Keratinocyte (primary cell): ENCODE results near the gene KLK15.

Experiments used
- EZH2 ChIP-seq: IDR thresholded peaks from one replicate; pipeline ENCODE4 v1.6.1; 2012; ENCODE audit warnings: inconsistent platforms, mild to moderate bottlenecking, low read length, moderate library complexity
- TF ChIP-seq, protein P1 (sequence below), 3 experiments: IDR thresholded peaks in 1 of 3; conservative IDR thresholded peaks in 1 of 3; optimal IDR thresholded peaks in 1 of 3; 2 replicates in 2 of 3; 3 replicates in 1 of 3; pipeline versions ENCODE3 to v1.5.1; 2011; ENCODE audit warnings: low read length in 3 of 3, mild to moderate bottlenecking in 3 of 3, moderate library complexity in 2 of 3, control low read depth in 1 of 3, inconsistent platforms in 1 of 3; ENCODE audit not compliant: insufficient read depth in 2 of 3; ENCODE audit errors: extremely low read depth in 1 of 3

DNA sequence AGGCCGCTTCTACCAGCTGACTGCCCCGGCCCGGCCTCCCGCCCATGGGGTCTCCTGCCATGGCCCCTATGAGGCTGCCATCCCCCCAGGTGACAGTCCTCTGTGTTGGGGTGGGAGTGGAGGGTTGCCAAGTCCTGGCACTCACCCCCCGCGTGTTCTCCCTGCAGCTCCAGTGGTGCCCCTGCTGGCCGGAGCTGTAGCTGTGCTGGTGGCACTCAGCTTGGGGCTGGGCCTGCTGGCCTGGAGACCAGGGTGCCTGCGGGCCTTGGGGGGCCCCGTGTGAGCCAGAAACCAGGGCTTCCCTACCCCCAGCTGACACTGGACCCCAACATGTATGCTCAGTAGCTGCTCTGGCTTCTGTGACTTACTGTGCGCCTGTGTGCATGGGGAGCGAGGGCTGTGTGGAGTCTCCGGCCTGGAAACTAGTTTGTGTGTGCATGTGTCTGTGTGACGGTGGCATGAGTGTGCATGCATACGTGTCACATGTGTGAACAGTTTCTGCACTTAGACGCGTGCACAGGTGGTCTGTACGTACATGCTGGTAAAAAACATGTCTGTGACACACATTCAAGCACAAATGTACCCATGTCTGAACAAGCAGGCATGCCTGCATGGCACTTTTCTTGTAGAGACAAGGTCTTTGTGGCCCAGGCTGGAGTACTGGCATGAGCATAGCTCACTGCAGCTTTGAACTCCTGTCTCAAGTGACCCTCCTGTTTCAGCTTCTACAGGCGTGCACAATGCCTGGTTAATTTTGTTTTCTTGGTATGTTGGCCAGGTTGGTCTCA is 38.3 kb downstream of the KLK15 start:
- TF ChIP-seq, protein P1, sequence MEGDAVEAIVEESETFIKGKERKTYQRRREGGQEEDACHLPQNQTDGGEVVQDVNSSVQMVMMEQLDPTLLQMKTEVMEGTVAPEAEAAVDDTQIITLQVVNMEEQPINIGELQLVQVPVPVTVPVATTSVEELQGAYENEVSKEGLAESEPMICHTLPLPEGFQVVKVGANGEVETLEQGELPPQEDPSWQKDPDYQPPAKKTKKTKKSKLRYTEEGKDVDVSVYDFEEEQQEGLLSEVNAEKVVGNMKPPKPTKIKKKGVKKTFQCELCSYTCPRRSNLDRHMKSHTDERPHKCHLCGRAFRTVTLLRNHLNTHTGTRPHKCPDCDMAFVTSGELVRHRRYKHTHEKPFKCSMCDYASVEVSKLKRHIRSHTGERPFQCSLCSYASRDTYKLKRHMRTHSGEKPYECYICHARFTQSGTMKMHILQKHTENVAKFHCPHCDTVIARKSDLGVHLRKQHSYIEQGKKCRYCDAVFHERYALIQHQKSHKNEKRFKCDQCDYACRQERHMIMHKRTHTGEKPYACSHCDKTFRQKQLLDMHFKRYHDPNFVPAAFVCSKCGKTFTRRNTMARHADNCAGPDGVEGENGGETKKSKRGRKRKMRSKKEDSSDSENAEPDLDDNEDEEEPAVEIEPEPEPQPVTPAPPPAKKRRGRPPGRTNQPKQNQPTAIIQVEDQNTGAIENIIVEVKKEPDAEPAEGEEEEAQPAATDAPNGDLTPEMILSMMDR (optimal IDR thresholded peaks at IDR 0.05 in 1 of 3, IDR thresholded peaks at IDR 0.05 in 1 of 3, conservative IDR thresholded peaks at IDR 0.05 in 1 of 3; ENCODE audit: extremely low read depth in 1 of 3, insufficient read depth in 2 of 3, low read length in 3 of 3), result peak in 2 of 3 experiments; percentile 48 to 50
- TF ChIP-seq EZH2, result no peak
